Measurements from ENCODE around the gene MEAF6. TPM values are rescaled to one million over a fixed set of nuclear protein-coding genes. Genes with fewer than 3 reads are reported as not detected.
"Not testable (repeated sequence)": the region's sequence is repeated elsewhere in the genome, so short reads cannot be mapped to it uniquely, and the experiment has no call there.

The MEAF6 gene
- polyA plus RNA-seq, 3 donors: 94.2 to 109 (median 102) TPM

- not testable (repeated sequence) for DNase-seq (ENCODE audit: low read depth in 3 of 3, low spot score in 2 of 3)
These were observed 18.0 kb upstream of the MEAF6 start for GRCh38 chr1:37532418-37533156.

- not testable (repeated sequence) for DNase-seq (ENCODE audit: low read depth in 3 of 3, low spot score in 2 of 3)
These were observed 15.3 kb upstream of the MEAF6 start for GRCh38 chr1:37529888-37530287.

- no peak for DNase-seq (ENCODE audit: low read depth in 3 of 3, low spot score in 2 of 3)
These were observed 5.0 kb upstream of the MEAF6 start for GRCh38 chr1:37519613-37520012.

GRCh38 chr1:37518929-37519328 lies 4.4 kb upstream of the MEAF6 start:
- DNase-seq (ENCODE audit: low read depth in 3 of 3, low spot score in 2 of 3): not testable (repeated sequence)

GRCh38 chr1:37518241-37518640 lies 3.7 kb upstream of the MEAF6 start:
- DNase-seq (ENCODE audit: low read depth in 3 of 3, low spot score in 2 of 3): not testable (repeated sequence)

GRCh38 chr1:37517569-37517968 lies 3.0 kb upstream of the MEAF6 start:
- no peak for DNase-seq (ENCODE audit: low read depth in 3 of 3, low spot score in 2 of 3)

- no peak for DNase-seq (ENCODE audit: low read depth in 3 of 3, low spot score in 2 of 3)
These were observed 844 bp upstream of the MEAF6 start for GRCh38 chr1:37515185-37516034.

- peak in 2 of 3 donors; percentile 27 to 30 for DNase-seq (ENCODE audit: low read depth in 3 of 3, low spot score in 2 of 3)
These were observed 694 bp downstream of the MEAF6 start for GRCh38 chr1:37513795-37514349.

GRCh38 chr1:37509181-37509580 lies 5.4 kb downstream of the MEAF6 start:
- no peak for DNase-seq (ENCODE audit: low read depth in 3 of 3, low spot score in 2 of 3)

- no peak for DNase-seq (ENCODE audit: low read depth in 3 of 3, low spot score in 2 of 3)
These were observed 7.8 kb downstream of the MEAF6 start for GRCh38 chr1:37506740-37507139.

- not testable (repeated sequence) for DNase-seq (ENCODE audit: low read depth in 3 of 3, low spot score in 2 of 3)
These were observed 11.8 kb downstream of the MEAF6 start for GRCh38 chr1:37502791-37503190.

- no peak for DNase-seq (ENCODE audit: low read depth in 3 of 3, low spot score in 2 of 3)
These were observed 12.5 kb downstream of the MEAF6 start for GRCh38 chr1:37502104-37502503.

GRCh38 chr1:37501661-37502060 lies 12.9 kb downstream of the MEAF6 start:
- no peak for DNase-seq (ENCODE audit: low read depth in 3 of 3, low spot score in 2 of 3)

GRCh38 chr1:37498872-37499617 lies 15.5 kb downstream of the MEAF6 start:
- no peak for DNase-seq (ENCODE audit: low read depth in 3 of 3, low spot score in 2 of 3)

GRCh38 chr1:37497832-37498231 lies 16.7 kb downstream of the MEAF6 start:
- no peak for DNase-seq (ENCODE audit: low read depth in 3 of 3, low spot score in 2 of 3)

- no peak for DNase-seq (ENCODE audit: low read depth in 3 of 3, low spot score in 2 of 3)
These were observed 18.7 kb downstream of the MEAF6 start for GRCh38 chr1:37495875-37496274.

GRCh38 chr1:37493336-37494098 lies 21.0 kb downstream of the MEAF6 start:
- no peak for DNase-seq (ENCODE audit: low read depth in 3 of 3, low spot score in 2 of 3)

GRCh38 chr1:37487619-37487984 lies 27.0 kb downstream of the MEAF6 start:
- no peak for DNase-seq (ENCODE audit: low read depth in 3 of 3, low spot score in 2 of 3)

- no peak for DNase-seq (ENCODE audit: low read depth in 3 of 3, low spot score in 2 of 3)
These were observed 27.6 kb downstream of the MEAF6 start for GRCh38 chr1:37486680-37487618.

Measured in right renal cortex interstitium (tissue), 3 donors.